Non-pigmented ciliary epithelial cell (primary cell): ENCODE results near the gene ATP11C.
A peak's percentile ranks its signal among the peaks of the same experiment; 100 is the strongest.
"Not testable (repeated sequence)": the region's sequence is repeated elsewhere in the genome, so short reads cannot be mapped to it uniquely, and the experiment has no call there.

Experiments
- DNase-seq: peaks from one replicate; pipeline ENCODE4 v3.0.0-alpha.2; 2010; ENCODE audit warnings: low read depth

The ATP11C gene

DNA sequence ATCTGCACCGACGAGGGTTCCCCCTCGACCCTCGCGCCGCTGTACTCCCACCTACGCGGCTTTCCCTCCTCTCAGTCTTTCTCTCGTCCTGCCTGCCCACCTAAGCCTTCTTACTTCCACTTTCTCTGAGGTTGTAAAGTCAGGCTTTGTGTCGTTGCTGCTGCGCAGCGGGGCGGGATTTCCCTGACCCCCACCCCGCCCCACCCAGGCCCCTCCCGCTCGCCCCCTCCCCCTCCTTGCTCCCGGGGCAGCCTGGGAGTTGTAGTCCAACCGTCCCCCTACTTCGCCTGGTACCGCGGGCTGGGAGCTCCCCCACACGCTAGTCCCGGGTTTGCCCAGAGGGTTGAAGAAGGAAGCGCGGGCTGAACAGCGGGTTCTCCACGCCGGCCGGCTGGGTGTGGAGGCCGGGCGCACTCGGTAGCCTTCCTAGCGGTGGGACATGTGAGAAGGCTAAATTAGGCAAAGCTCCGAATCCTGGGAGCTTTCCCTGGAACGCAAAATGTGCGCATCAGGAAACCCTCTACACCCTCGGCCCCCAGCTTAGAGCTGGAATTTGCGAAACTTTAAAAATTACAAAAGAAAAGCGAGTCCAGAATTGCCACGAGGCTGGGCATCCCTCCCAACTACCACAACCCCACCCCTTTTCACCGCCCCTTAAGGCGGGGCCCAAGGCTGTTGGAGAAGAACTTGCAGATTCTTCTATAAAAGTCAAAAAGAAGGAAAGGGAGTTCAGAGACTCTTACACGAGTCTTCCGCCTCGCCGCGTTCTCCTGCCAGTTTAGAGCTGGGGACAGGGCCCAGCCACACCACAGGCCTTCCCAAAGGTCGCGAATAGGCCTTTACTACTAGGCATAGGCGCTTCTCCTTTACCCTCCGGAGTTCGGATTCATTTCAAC lies at the start of gene ATP11C:
Gene ATP11C (minus strand): TSS at position 153 of the 896 bp plus-strand sequence. CDS start 1,011 bp downstream, outside the sequence.
- peak; percentile 47 for DNase-seq

DNA sequence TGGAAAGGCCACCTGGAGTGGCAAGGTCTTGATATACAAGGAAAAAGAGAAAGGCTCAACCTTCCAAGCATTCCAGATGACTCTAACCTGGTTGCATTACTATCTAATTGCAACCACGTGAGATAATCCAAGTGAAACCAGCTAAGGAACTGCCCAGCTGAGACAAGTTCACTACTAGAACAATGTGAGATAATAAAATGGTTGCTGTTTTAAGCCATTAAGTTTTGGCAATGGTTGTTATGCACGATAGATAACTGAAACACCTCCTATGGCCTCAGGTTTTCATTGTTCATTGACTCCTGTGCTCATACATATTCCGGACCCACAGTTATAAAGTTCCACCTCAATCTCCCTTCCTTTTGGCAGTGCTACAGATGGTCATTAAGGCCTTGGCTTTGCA lies 41.6 kb upstream of the ATP11C start:
- no peak for DNase-seq

DNA sequence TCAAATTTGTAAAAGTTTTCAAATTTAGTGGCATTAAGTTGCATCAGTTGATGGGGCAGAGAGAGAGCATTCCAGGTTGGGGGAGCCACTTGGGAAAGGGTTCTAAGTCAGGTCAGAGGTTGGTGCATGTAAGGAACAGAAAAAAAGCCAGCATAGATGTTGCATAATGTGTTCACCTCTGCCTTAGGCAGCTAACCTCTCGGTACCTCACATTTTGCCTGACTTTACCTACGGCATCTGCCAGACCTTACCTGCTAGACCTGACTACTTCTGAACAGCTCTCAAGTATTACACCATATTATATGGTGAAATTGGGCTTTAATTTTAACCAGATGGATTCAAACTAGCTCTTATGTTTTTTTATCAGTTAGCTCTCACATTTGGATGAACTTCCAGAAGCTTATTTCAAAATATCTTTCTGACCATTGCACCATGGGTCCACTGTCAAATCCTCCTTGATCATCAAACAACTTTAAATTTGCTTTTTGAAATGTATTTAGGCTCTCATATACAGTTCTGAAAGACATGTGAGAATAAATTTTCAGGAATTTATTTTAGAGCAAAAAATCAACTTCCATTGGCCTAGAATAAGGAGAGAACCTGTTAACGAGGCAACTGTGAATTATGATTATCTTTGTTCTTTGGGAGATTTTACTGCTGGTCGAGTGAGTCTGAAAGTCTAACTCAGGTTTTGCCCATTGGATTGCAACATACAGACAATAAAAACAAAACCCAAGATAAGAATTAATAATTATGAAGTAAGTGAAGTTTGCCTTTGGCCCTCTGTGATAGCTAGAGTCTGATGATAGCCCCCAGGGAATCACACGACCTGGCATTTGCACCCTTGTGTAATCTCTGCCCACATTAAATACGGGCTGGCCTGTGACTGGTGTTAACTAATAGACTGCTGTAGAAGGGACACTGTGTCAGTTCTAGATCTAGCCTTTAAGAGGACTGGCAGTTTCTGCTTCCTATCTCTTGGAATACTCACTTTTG lies 40.1 kb upstream of the ATP11C start:
- DNase-seq = no peak

DNA sequence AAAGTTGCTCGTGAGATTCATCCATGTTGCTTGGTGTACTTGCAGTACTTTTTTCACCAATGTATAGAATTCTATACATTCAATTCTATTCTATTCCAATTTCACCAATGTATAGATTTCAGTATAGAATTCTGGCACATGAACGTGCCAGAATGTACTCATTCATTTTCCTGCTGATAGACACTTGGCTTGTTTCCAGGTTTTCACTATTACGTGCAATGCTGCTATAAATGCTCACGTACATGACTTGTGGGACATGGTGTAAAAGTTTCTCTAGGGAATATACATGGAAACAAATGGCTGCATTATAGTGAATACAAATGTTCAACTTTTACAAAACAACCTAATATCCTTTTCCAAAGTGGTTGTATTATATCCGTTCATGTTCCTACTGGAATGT lies 39.3 kb upstream of the ATP11C start:
- DNase-seq = no peak

DNA sequence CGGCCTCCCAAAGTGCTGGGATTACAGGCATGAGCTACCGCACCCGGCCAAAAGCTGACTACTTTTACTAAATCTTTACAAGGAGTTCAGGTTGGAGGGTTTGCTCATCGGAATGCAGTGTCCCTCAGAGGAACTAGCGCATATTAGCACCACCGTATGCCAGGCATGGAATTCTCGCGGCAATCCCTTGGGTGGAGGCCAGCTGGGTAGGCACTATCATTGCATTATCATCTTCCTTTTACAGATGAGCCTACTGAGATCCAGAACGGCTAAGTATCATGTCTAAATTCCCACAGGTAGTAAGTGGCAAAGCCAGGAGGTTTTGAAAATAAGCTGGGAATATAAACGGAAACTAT lies 38.5 kb upstream of the ATP11C start:
- DNase-seq = no peak

DNA sequence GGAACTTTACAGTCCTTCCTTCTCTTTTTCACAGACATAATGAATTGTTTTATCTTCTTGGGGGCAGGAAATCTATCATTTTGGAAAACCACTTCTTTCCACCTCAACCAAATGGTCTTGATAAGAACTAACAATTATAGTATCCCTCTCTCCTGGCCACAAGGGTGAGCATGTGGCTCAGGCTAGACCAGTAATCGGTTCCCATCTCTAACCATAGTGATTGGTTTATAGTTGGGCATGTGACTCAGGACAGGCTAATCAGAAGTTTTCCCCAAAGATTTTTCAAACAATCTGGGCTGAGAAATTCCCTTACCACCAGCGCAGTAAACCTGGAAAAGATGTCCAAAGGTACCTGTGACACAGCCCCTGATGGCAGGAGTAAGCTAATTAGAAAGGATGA lies 36.4 kb upstream of the ATP11C start:
- DNase-seq = no peak

DNA sequence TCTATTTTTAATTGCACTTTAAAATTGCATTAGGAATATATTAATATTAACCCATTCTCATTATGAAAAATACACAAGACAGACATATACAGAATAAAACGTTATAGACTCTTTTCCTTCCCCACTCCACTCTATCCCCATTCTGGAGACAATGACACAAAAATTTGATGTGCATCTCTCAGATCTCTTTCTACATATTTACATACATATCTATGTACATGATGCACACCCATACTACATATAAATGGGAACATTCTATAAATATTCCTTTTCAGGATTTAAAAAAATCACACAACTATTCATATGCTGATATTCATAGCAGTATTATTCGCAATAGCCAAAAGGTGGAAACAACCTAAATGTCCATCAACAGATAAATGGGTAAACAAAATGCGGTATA lies 34.9 kb upstream of the ATP11C start:
- no peak for DNase-seq

DNA sequence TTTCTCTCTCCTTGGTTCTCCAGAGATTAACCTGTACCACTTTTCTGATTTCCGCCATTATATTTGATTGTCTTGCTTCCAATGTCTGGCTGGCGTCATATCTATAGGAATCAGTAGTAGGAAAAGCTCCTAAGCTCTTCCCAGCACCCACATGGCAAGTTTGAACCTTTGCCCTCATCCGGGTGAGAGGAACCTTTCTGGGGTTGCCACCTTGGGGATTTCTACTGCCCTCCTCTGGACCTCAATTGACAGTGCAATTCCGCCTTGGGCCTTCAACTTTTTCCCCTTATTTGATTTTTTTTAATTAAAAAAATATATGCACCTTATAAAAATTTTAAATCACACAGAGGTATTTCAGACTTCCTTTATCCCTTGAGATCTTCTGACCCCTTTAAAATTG lies 34.4 kb upstream of the ATP11C start:
- no peak for DNase-seq

DNA sequence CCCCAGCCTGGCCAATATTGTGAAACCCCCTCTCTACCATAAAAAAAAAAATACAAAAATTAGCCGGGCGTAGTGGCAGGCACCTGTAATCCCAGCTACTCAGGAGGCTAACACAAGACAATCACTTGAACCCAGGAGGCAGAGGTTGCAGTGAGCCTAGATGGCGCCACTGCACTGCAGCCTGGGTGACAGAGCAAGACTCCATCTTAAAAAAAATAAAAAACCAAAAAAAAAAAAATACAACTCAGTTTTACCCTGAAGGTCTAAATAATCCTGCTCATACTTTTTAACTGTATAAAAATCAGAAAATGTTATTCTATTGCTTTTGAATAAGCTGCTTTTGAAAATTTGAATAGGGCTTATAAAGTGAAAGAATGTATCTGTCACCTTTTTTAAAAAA lies 33.3 kb upstream of the ATP11C start:
- DNase-seq = not testable (repeated sequence)

DNA sequence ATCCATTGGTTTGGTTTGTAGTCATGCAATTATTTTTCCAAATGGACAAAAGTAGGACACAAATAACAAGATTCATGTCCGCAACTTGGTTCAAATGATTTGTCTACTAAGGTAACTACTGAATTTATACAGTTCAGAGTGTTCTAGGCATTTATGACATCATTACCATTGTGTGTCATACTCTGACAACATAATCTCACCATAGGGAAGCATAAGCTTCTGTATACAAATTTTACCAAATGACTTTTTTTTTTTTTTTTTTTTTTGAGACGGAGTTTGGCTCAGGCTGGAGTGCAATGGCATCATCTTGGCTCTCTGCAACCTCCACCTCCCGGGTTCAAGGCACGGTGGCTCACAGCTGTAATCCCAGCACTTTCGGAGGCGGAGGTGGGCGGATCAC lies 32.6 kb upstream of the ATP11C start, which contains the start of gene CXorf66:
Gene CXorf66 (minus strand): TSS at position 101 of the 400 bp plus-strand sequence. CDS start 25 bp downstream, at position 76.
- DNase-seq = no peak

DNA sequence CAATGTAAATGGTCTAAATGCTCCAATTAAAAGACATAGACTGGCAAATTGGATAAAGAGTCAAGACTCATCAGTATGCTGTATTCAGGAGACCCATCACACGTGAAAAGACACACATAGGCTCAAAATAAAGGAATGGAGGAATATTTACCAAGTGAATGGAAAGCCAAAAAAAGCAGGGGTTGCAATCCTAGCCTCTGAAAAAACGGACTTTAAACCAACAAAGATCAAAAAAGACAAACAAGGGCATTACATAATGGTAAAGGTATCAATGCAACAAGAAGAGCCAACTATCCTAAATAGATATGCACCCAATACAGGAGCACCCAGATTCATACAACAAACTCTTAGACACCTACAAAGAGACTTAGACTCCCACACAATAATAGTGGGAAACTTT lies 28.2 kb upstream of the ATP11C start:
- DNase-seq = not testable (repeated sequence)

DNA sequence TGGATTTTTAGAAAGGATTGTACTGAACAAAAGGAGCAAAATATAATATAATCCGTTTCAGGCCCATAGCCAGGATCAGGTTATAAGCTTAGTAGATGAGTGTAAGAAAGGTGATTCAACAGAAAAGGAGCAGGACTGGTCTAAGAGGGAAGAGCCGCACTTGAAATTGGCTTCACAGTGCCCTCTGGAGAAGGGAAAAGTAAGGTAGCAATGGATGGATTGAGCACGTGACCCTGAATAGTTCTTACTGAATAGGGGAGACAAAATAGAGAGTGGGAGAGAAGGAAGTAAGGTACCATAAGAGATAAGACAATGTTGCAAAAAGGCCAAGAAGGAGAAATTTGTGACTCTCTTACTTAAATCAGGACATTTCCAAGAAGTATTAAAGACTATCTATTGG lies 16.9 kb upstream of the ATP11C start:
- DNase-seq = no peak

DNA sequence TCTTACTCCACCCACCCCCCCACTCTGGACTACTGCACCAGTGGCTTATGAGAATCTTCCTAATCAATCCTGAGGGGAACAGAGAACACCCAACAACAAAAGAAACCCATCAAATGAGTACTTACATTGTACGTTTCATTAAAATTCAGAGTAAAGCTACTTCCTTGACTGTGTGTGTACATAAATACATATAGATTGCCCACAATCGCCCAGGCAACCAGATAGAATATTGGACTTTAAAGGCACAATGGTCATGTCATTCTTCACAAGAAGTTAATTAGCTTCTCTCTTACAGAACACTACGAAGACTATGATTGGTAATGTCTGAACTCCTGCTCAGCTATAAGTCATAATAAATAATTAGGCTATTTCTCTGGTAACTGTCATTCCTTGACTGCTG lies 12.2 kb upstream of the ATP11C start:
- no peak for DNase-seq

DNA sequence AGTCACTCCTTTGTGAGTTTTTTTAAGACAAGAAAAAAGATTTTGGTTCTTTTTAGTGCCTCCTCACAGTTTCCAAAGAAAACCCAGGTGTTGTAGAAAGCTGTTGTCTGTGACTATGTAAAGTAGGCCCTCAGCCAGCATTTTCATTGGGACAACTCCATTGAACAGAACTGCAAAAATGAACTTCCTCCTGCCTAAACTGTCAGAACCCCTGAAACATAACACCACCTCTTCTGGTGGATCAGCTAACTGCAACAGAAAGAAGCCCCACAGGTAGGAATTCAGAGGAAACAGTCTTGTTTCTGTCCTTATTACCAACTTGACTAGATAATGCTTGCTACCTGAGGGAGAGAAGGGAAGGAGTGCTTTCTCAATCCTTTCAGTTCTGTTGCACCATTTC lies 3.4 kb upstream of the ATP11C start:
- DNase-seq = no peak

DNA sequence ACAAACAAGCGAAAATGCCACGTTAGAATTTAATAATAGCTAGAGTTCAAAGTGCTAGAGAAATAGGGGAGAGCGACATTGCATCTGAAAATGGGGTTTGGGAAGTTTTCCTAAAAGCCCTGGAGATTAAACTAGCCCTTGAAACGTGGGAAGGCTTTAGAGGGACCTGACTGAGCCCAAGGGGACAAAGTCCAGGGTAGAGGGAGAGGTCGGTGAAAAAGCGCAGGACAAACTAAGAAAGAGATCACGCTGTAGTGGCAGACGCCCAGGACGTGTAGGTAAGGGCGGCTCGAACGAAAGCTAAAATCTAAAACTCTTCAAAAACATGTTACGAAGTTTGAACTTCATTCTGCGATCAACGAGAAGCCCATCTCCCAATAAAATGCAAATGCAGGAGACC lies 1.1 kb upstream of the ATP11C start:
- DNase-seq = no peak

DNA sequence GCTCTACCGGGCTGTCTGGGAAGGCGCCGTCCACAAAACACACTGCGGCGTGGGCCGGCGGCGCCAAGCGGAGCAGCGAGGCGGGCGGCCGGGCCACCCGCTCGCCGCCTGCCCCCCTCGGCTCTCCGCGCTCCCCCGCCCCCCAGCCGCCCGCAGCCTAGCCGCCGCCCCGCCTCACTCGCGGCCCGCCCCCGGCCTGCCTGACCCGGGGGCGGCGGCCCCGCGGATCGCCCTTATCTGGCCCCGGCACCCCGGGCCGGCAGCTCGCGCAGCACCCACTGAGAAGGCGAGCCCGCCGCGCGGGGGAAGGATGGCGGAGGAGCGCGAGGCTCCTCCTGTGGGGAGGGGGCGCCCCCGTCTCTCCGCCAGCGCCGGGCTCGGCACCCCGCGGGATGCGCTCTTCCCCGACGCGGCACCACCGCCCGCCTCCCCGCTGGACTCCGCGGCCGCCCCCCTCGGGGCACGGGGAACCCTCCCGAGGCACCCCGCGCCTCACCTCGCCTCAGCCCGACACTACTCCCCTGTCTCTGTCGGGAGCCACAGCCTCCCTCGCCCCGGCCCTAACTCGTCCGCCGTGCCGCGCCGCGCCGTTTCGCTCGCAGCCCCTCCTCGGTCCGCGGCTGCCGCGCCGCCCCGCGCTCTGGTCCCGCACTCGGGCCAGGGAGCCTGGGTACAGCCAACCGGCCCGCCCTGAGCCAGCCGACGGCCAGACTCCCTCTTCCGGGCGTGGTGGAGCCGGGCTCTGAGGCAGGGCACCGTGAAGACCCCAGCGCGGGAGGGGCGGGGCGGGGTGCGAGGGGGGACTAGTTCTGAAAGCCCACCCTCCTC lies 566 bp downstream of the ATP11C start:
- no peak for DNase-seq

DNA sequence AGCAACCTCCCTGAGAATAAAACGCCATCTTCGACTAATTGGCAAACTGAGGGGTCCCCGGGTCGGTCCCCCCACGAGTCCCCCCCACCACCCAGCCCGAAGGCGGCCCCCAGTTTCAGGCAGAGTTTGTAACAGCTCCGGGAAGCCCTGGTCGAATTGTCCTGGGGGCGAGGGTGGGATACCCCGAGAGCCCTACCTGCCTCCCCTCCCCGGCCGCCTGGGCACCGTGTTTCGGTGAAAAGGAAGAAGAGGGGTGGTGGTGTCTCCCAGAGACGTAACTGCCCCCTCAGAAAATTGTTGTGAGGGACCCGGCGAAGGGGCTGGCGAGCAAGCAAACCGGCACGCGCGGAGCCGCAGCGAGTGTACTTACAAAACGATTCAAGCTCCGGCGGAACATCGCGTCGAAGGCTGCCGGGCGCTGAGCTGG lies 1.2 kb downstream of the ATP11C start:
- DNase-seq = no peak

DNA sequence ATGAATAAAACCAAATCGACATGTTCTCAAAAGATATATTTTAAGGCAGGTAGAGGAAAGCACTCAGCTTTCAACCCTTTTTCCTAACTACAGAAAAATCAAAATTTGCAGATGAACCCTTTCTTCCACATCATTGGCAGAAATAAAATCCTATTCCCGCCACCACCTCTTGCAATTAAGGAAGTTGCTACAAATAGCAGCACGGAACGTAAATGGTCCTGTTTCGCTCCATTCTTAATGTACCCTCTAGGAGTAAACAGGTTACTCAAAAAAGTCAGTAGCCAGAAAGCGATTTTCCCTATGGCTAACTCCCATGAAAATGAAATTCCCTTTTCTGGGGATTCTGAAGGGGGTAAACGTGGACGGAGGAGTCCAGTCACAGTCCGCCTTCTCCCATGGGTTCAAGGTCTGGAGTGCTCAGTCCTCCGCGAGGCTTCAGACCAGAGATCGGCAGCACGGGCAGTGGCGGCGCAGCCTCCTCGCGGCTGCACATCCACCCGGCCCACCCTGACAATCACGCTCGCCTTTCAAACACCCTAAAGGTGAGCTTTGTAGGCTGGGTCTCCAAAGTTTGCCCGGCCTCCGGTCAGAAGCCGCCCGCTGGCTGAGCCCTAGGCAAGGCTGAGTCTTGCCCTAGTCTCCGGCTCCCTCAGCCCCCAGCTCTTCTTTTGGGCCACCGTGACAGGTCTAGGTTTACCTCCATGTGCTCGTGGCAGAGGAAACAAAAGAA lies 1.8 kb downstream of the ATP11C start:
- DNase-seq = no peak

DNA sequence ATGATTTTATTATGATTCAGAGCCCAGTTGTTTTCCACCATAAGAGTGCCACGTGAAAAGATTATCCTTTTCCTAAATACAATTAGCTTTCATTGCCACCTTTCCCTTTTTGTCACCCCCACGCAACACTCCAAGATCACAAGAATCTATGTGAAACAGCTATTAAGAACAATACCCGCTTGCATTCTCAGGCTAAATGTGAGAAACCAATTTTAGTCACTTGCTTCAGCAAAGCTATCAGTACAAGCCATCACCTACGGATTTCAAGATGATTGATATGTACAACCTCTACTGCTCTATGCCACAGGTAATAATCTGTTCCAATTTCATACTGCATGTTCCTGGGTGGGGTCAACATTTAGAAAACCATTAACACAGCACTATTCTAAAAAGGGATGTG lies 2.5 kb downstream of the ATP11C start:
- DNase-seq = no peak

DNA sequence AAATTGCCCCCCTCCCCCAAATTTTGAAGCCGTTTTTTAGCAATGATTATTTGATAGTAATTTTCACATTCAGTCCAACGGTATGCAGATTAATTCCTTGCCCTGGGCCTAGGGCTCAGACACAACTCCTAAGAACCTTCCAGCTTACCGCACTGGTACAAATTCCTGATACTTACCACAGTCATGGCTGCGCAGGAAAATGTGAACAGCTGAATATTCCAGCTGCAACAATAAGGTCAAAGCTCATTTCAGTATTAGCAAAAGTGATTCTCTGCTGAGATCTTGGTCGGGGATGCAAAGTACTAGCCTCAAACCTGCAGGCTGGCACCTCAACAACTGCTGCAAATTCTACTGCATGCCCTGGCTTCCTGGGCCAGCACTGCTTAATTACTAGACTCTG lies 3.0 kb downstream of the ATP11C start:
- no peak for DNase-seq

DNA sequence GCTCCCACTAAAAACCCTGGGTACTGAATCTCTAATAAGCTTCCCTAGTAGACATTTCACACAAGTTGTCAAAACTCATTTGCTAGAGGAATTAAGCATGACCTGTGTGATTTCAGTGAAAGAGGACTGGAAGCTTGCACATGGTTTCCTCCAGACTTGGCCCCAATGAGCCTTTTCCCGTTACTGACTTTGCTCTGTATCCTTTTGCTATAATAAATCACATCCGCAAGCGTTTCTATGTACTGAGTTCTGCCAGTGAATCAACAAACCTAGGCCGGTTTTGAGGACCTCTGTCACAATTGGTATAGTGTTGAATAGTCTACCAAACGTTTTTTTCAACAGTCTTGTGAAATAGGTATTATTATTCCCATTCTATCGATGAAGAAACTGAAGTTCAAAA lies 8.2 kb downstream of the ATP11C start:
- no peak for DNase-seq
